HL-60 (cell line): Measurements from ENCODE around the gene MTHFD2L.

Experiments
- DNase-seq, 2 experiments: peaks; one replicate each; pipeline ENCODE4 v3.0.0-alpha.2; 2010 to 2020; ENCODE audit warnings: low read depth in 1 of 2, low spot score in 1 of 2
- H3K27ac ChIP-seq: fragments of 250-450 bp; sonication (Bioruptor Pico); replicated peaks from 2 replicates; pipeline ENCODE4 v1.5.1; 2020; ENCODE audit warnings: mild to moderate bottlenecking, moderate library complexity
- H3K27me3 ChIP-seq: fragments of 250-450 bp; sonication (Bioruptor Pico); 2 replicates; pipeline ENCODE4 v1.5.1; 2021; ENCODE audit warnings: mild to moderate bottlenecking, moderate library complexity; ENCODE audit not compliant: insufficient read depth, poor library complexity, severe bottlenecking
- H3K4me3 ChIP-seq: replicated peaks from 2 replicates; pipeline ENCODE4 v1.5.1; 2011; ENCODE audit warnings: mild to moderate bottlenecking, control low read depth, low read length; ENCODE audit not compliant: insufficient read depth
- CTCF ChIP-seq: IDR thresholded peaks from one replicate; pipeline ENCODE4 v1.5.1; 2011; ENCODE audit warnings: low read length, control low read depth, inconsistent platforms; ENCODE audit not compliant: insufficient read depth
- GABPA ChIP-seq: IDR thresholded peaks from 2 replicates; pipeline ENCODE4 v1.6.1; 2012; ENCODE audit warnings: low read depth
- POLR2AphosphoS5 ChIP-seq: IDR thresholded peaks from 2 replicates; pipeline ENCODE4 v1.6.1; 2012; ENCODE audit warnings: low read depth
- REST ChIP-seq: IDR thresholded peaks from 2 replicates; pipeline ENCODE4 v1.6.1; 2012; ENCODE audit warnings: low read depth; ENCODE audit not compliant: insufficient replicate concordance
- SPI1 ChIP-seq: IDR thresholded peaks from 2 replicates; pipeline ENCODE4 v1.6.1; 2012; ENCODE audit warnings: low read depth, mild to moderate bottlenecking, borderline replicate concordance

MTHFD2L gene

GRCh38 chr4:74279716-74280115, 121.8 kb downstream of the MTHFD2L start:
- Histone ChIP-seq H3K4me3 (no peak overlapping the region), H3K27ac (no peak overlapping the region), H3K27me3 (no peaks in the 10 kb centered on the region)
- DNase-seq: no peak
- TF ChIP-seq SPI1 (no peak), POLR2AphosphoS5 (no peak), REST (no peak), CTCF (no peak), GABPA (no peak)

GRCh38 chr4:74282926-74283325, 125.0 kb downstream of the MTHFD2L start:
- TF ChIP-seq REST (no peak), SPI1 (no peak), GABPA (no peak), CTCF (no peak), POLR2AphosphoS5 (no peak)
- no peak for DNase-seq
- no peak overlapping the region for H3K4me3 ChIP-seq
- no peaks in the 10 kb centered on the region for H3K27me3 ChIP-seq
- no peak overlapping the region for H3K27ac ChIP-seq

- Histone ChIP-seq H3K27me3 (no peaks in the 10 kb centered on the region), H3K4me3 (no peak overlapping the region), H3K27ac (no peak overlapping the region)
- no peak for DNase-seq
- TF ChIP-seq CTCF (no peak), GABPA (no peak), REST (no peak), POLR2AphosphoS5 (no peak), SPI1 (no peak)
Measured at GRCh38 chr4:74283614-74284013, 125.7 kb downstream of the MTHFD2L start.
